GM19455 (cell line): Measurements from ENCODE around the gene BLVRA.

Experiments used
- ATAC-seq: cut with Tn5 transposase; IDR thresholded peaks from one replicate; pipeline ENCODE4 v1.9.1; 2021; ENCODE audit not compliant: unreplicated experiment

BLVRA gene

GRCh38 chr7:43855176-43855575 is 96.7 kb downstream of the BLVRA start:
- no peak for ATAC-seq

GRCh38 chr7:43856316-43856715 is 97.8 kb downstream of the BLVRA start:
- no peak for ATAC-seq
